NCI-H526 treated with DMSO at 0.1 percent for 48 hours (cell line): ENCODE measurements around the gene TMEM176A.
"Not testable (repeated sequence)": the region's sequence is repeated elsewhere in the genome, so short reads cannot be mapped to it uniquely, and the experiment has no call there.

Source experiments
- DNase-seq: peaks from one replicate; lab custom pipeline; 2025; lab: John Stamatoyannopoulos, UW

The TMEM176A gene

DNA sequence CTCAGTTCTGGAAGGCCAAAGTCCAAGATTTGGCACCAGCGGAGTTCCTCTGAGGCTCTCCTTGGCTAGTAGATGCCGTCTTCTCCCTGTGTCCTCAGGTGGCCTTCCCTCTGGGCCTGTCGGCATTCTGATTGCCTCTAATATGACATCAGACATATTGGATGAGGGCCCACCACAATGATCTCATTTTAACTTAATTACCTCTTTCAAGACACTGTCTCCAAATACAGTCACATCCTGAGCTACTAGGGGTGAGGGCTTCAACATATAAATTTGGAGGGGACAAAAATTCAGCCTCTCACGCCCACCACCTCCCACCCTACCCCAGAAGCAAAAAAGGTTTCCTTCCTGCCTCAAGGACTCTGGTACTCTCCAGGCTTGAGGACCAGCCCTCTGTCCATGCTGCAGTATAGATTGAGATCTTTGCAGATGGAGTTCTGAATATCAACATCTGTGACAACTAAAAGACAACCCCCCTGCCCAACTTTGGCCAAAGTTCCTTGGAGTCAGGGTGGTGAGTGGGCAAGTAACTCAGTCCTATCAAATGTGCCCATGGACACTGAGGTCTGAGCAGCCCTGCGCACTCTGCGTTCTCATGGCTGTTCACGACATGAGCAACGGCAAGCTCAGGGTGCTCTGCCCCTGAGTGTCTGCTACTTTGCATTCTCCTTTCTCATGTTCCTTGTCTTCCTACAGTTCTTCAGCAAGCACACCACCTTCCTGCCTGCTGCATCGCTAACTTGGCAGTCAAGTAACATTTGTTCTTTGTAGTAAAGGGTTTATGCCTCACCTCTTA, 11.9 kb upstream of the TMEM176A start:
- DNase-seq = no peak

DNA sequence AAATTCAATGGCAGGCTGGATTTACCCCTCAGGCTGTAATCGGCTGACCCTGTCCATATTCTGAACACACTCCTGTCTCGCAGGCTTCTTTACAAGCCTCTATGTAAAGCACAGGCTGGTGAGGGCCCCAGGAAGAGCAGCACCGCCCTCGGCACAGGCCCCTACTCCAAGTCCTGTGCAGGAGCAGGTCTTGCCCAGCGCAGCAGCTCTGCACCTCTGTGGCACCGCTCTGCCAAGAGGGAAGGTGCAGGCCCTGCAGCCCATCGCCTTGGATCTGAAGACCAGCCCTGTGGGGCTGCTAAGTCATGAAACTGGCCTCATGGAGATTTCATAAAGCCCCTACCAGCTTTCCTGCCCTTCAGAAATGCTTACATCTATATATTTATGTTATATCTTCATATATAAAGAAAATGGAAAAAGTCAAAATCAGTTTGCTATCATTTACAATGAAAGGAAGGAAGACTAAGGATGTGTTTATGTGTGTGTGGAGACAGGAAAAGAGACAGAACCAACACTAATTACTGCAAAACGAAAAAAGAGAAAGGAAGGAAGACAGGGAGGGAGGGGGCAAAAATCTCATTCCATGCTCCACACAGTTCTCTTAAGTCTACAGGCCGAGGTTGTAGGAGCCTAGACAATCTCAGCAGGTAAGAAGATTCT, 10.0 kb upstream of the TMEM176A start:
- no peak for DNase-seq

- DNase-seq = no peak
Observed at GRCh38 chr7:150791304-150791703, 9.3 kb upstream of the TMEM176A start.

- no peak for DNase-seq
Observed at GRCh38 chr7:150791746-150792452, 8.7 kb upstream of the TMEM176A start.

DNA sequence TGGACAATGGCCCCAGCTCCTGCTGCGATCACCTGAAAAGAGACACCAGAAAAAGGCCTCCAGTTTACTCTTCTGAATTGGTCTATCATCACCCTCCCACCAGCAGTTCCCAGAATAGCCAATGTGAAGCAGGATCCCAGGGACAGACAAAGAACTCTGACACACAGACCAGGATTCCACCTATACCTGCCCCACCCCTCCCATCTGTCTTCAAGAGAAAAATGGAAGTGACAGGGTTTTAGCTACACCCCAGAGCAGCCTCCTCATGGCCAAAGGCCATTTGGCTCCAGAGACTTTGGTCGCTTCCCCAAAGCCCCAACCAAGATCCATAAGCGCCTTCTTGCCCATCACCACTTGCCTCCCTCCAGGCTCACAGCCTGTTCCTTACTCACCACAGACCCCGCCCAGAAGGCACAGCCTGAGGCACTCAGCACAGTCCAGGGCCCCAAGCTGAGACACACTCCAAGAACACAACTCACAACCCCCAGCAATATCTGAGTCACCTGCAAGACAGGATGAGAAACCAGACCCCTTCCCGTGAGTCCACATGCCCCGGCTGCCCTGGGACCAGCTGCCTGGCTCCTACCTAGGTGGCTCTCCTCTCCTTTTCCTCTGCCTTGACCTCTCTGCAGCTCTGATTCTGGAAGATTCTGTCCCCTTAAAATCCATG, 6.9 kb upstream of the TMEM176A start:
- no peak for DNase-seq

- DNase-seq = peak; percentile 13
Observed at GRCh38 chr7:150797661-150798060, 2.9 kb upstream of the TMEM176A start.

DNA sequence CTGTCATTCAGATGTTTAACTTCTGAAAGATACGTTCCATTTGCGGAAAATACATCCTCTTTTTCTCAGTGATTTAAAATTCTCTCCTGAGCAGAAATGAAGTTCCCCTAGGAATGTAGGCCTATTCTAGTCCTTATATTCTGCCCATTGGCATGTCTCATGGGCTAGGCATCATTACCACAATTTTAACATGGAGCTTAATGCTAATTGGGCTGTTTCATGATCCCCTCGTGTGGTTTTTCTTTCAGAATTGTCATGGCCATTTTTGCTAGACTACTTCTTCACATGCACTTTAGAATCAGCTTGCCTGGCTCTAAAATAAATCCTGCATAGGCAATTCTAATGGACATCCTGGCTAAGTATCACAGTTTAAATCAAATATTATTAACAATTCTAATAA, 1.4 kb upstream of the TMEM176A start:
- no peak for DNase-seq

GRCh38 chr7:150799741-150800580, 608 bp upstream of the TMEM176A start, which contains the start of gene TMEM176B:
TMEM176B (minus strand) TSS chr7:150800364; CDS start chr7:150796569, 3,795 bp downstream.
- DNase-seq = no peak

DNA sequence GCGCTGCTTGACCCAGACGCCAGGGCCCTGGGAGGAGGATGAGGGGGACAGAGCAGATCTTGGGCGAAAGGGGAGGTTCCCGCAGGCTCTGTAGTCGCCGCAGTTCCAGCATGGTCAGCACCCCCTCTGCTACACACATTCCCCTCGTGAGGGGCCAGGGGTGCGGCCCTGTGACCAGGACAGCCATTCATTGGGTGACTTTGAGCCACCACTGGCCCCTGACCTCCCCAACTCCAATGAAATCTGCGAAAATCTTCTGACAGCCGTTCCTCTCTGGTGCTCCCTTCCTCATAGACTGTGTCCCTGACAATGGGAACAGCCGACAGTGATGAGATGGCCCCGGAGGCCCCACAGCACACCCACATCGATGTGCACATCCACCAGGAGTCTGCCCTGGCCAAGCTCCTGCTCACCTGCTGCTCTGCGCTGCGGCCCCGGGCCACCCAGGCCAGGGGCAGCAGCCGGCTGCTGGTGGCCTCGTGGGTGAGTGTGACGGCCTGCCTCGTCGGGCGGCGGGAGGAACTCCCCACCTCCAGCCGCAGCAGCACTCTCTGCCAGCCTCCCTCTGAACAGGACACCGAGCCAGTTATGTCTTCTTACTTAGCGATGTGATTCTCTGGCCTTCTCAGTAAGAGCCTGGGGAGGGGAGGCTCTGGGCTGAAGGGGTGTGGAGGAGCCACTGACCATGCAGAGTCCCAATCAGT, 825 bp downstream of the TMEM176A start:
- no peak for DNase-seq

DNA sequence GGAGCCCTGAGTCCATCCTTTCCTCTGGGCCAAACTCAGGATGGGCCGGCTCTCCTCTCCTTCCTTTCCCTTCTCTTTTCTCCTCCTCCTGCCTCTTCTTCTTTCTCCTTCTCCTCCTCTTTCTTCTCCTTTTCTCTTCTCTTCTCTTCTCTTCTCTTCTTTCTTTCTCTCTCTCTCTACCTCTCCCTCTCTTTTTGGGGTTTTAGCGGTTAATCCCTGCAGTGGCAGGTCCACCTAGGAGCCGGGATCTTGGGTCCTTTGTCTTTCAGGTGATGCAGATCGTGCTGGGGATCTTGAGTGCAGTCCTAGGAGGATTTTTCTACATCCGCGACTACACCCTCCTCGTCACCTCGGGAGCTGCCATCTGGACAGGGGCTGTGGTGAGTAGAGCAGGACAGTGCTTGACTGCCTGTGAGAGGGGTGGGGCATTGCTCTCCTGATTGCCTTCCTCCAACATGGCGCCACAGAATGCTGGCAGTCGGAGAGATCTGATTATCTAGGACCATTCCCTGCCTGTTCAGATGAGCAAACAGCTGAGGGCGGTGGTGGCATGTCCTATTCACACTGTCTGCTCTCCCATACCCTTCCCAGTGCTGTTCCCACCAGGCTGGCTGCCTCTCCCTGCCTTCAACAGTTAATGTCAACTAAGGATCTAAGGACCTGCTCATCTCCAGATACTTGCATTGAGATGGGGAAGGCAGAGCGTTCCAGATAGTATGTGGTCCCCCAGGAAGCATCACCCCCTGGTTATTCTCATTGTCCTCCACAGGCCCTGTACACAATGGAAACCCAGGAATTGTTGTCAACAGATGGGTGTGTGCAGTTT, 1.6 kb downstream of the TMEM176A start:
- DNase-seq = no peak

DNA sequence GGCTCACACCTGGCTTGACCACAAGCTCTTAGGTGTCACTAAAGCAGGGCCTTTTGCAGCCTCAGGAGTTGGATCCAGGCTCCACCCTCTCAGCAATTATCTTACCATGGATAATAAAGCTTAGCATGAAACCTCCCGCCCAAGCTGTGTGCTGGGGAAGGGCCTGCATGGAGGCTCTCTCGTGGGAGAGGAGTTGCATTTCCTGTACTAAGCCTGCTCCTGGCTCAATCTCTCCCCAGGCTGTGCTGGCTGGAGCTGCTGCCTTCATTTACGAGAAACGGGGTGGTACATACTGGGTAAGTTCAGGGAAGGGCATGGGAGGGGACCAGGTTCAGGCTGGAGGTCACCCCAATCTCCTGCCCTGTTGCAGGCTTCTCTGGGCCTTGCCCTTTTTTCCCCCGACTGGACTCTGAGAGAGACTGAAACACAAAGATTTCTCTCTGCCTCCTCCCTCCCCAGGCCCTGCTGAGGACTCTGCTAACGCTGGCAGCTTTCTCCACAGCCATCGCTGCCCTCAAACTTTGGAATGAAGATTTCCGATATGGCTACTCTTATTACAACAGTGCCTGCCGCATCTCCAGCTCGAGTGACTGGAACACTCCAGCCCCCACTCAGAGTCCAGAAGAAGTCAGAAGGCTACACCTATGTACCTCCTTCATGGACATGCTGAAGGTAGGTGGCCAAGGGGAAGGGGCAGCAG, 2.7 kb downstream of the TMEM176A start:
- DNase-seq = no peak

GRCh38 chr7:150804802-150805201, 4.2 kb downstream of the TMEM176A start:
- no peak for DNase-seq

GRCh38 chr7:150805864-150806263, 5.3 kb downstream of the TMEM176A start:
- no peak for DNase-seq

DNA sequence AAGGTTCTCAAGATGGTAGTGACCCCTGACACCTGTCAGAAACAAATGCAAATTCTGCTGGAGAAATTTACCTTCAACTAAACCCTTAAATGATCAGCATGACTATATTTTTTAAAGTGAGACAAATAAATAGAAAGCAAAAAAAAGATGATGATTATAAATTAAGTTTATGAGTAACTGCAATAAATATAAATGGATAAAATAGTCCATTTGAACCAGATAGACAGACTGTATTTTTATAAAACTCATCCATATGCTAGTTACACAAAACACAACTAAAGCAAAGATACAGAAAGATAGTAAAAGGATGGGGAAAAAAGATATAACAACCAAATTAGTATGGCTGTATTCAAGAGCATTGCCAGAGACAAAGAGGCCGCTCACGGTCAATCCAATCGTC, 5.9 kb downstream of the TMEM176A start:
- no peak for DNase-seq

DNA sequence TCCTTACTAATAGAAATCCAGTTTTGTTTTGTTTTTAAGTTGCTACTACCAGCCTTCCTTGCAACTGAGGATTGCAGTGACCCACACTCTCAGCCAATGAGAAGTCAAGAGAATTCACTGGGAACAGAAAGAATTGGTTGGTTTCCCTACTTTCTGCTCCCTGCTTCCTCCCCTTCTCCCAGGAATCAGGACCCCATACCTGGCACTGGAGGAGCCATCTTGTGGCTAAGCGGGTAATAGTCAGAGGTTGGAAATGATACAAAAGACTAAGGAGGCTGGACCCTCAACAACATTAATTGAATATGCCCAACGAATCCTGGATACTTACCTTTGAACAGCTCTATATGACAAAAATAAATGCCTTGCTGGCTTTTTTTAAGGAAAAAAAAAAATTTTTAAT, 6.3 kb downstream of the TMEM176A start:
- DNase-seq = no peak

DNA sequence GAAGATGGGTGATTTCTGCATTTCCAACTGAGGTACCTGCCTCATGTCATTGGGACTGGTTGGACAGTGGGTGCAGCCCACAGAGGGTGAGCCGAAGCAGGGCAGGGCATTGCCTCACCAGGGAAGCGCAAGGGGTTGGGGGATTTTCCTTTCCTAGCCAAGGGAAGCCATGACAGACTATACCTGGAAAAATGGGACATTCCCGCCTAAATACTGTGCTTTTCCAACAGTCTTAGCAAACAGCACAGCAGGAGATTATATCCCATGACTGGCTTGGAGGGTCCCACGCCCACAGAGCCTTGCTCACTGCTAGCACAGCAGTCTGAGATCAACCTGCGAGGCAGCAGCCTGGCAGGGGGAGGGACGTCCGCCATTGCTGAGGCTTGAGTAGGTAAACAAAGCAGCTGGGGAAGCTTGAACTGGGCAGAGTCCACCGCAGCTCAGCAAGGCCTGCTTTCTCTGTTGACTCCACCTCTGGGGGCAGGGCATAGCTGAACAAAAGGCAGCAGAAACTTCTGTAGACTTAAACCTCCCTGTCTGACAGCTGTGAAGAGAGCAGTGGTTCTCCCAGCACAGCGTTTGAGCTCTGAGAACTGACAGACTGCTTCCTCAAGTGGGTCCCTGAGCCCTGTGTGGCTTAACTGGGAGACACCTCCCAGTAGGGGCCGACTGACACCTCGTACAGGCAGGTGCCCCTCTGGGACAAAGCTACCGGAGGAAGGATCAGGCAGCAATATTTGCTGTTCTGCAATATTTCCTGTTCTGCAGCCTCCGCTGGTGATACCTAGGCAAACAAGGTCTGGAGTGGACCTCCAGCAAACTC, 7.3 kb downstream of the TMEM176A start:
- DNase-seq = not testable (repeated sequence)

DNA sequence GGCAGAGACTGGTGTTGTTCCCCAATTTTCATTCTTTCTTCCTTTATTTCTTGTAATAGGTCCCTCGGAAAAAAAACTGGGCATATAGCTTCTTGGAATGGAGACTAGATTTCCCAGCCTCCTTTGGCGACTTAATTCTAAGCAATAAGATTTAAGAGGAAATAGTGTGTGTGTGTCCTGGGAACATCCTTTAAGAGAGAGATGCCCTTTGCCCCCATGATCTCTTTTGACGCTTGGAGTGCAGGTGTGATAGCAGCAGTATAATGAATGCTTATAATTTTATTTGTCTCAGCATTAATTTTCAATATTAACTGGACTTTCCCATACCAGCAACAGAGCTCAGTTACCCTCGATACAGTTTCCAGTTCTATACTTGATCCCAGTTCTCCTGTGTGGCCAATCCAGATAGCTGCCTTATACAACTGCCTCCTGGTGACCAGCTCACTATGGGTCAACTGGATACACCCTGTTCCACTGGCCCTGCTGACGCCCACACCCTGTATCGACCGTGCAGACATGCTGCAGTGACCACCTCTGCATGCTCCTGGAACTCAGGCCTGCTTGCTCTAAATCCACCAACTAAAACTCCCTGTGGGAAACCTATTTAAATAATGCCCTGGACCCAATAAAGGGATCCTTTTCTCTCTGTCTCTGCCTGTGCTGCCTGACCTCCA, 13.9 kb downstream of the TMEM176A start:
- no peak for DNase-seq

GRCh38 chr7:150818971-150819370, 18.4 kb downstream of the TMEM176A start:
- DNase-seq = no peak
